Endothelial cell (in vitro differentiated cells): Measurements from ENCODE around the gene SNPH. TPM values are rescaled to one million over a fixed set of nuclear protein-coding genes. Genes with fewer than 3 reads are reported as not detected.

Source experiments
- DNase-seq: peaks from one replicate; pipeline ENCODE4 v3.0.0; 2021; ENCODE audit warnings: low spot score
- H3K27ac Mint-ChIP-seq: one replicate; pipeline ENCODE4 v1.8.0; 2021; ENCODE audit warnings: mixed read lengths, inconsistent platforms; ENCODE audit not compliant: unreplicated experiment
- H3K27me3 Mint-ChIP-seq: one replicate; pipeline ENCODE4 v1.8.0; 2021; ENCODE audit warnings: mild to moderate bottlenecking, moderate library complexity, mixed read lengths, inconsistent platforms; ENCODE audit not compliant: unreplicated experiment
- H3K36me3 Mint-ChIP-seq: one replicate; pipeline ENCODE4 v1.8.0; 2021; ENCODE audit warnings: mild to moderate bottlenecking, low read depth, mixed read lengths, inconsistent platforms; ENCODE audit not compliant: unreplicated experiment
- H3K4me1 Mint-ChIP-seq: one replicate; pipeline ENCODE4 v1.8.0; 2021; ENCODE audit warnings: mild to moderate bottlenecking, mixed read lengths, inconsistent platforms; ENCODE audit not compliant: unreplicated experiment
- H3K4me3 Mint-ChIP-seq: one replicate; pipeline ENCODE4 v1.8.0; 2021; ENCODE audit warnings: mild to moderate bottlenecking, mixed read lengths, inconsistent platforms; ENCODE audit not compliant: unreplicated experiment
- H3K9me3 Mint-ChIP-seq: one replicate; pipeline ENCODE4 v1.8.0; 2021; ENCODE audit warnings: mixed read lengths, inconsistent platforms; ENCODE audit not compliant: unreplicated experiment
- CTCF ChIP-seq: fragments of 200-600 bp; sonication (generic); IDR thresholded peaks from one replicate; pipeline ENCODE4 v1.5.0; 2021; ENCODE audit warnings: antibody characterized with exemption; ENCODE audit not compliant: unreplicated experiment
- total RNA-seq: library from RNA; stranded (reverse); fragmentation: NEBNext Ultra II Directional; extraction: Animal tissue kit (Norgen Biotek cat#: 25700); gene quantifications from one replicate; pipeline ENCODE4 v1.2.1, GENCODE V29; 2021; ENCODE audit not compliant: unreplicated experiment

The SNPH gene
- total RNA-seq, 1 donor from 2014 or later, result 8.4 TPM

DNA sequence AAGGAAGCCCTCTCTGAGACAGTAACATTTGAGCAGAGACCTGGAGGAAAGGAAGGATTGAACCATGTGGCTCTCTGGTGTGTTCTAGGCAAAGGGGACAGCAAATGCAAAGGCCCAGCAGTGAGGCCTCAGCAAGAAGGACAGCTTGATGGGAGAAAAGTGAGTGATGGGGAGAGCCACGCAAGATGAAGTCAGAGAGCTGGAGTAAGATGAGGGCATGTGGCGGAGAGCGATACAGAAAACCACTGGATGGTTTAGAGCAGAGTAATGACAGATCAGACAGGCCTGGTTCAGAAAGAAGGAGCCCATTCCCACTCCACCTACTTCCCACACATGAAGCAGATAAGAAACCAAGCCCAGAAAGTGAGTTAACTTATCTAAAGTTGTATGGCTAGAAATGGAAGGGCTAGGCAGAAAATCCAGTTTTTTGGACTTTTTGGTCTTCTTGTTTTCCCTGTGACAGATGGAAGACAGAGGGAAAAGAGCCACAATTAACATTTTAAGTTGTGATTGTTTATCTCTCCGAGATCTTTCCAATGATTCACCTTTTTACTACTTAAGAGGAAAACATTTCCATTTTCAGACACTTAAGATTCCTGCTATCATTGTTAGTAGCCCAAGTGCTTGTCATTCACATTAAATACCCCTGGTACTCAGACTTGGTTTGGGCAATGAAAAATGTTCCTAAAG, 723 bp upstream of the SNPH start:
- no peak for DNase-seq
- H3K27ac Mint-ChIP-seq, result no peak overlapping the region
- H3K27me3 Mint-ChIP-seq, result peaks cover 4% of the 10 kb centered on the region
- peak overlapping the region; percentile 86 for H3K4me3 Mint-ChIP-seq
- no peaks in the 10 kb centered on the region for H3K9me3 Mint-ChIP-seq
- no peak for TF ChIP-seq CTCF
- peaks cover 3% of the 10 kb centered on the region for H3K36me3 Mint-ChIP-seq
- peaks cover 27% of the 10 kb centered on the region for H3K4me1 Mint-ChIP-seq

DNA sequence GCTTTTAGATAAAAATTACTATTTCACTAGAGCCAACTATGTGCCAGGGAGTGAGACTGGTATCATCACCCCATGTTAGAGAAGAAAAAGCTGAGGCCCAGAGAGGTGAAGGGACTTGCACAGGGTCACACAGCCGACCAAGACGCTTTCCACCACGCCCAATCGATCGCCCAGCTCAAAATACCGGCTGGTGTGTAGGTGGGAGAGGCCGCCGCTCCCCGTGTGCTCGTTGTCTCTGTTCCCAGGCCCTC, 253 bp upstream of the SNPH start:
- no peak for TF ChIP-seq CTCF
- no peak for DNase-seq
- Mint-ChIP-seq H3K4me3 (peak overlapping the region; percentile 86), H3K27ac (no peak overlapping the region), H3K36me3 (peaks cover 3% of the 10 kb centered on the region), H3K9me3 (no peaks in the 10 kb centered on the region), H3K4me1 (peaks cover 27% of the 10 kb centered on the region), H3K27me3 (peaks cover 4% of the 10 kb centered on the region)

GRCh38 chr20:1267161-1267560, 1.1 kb downstream of the SNPH start:
- no peak for TF ChIP-seq CTCF
- Mint-ChIP-seq H3K36me3 (peaks cover 3% of the 10 kb centered on the region), H3K4me3 (peak overlapping the region; percentile 86), H3K4me1 (peaks cover 27% of the 10 kb centered on the region), H3K27me3 (peaks cover 4% of the 10 kb centered on the region), H3K9me3 (no peaks in the 10 kb centered on the region), H3K27ac (no peak overlapping the region)
- no peak for DNase-seq

DNA sequence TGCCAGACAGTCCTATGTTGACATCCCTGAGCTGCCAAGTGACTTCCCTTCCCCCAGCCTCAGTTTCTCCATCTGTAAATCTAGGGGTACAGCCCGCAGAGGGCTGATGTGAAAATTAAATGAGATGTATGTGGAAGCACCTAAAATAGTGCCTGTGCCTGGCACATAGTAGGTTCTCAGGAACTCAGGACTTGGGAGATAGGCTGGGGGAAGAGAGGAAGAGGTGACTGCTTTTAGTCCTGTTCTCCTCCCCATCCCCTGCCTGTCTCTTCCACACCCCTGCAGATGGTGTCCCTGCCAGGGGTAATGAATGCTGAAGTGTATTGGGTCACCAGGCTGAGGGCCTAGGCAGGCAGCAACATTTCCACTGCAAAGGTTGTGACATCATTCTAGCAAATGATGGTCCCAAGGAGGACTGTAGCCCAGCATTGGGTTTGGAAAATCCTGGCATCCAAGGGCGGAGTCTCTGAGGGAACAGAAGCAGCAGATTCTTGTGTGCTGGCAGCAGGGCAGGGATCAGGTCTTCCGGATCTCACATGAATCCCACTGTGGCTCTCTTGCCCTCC, 1.8 kb downstream of the SNPH start:
- Mint-ChIP-seq H3K4me3 (peak overlapping the region; percentile 86), H3K4me1 (peaks cover 27% of the 10 kb centered on the region), H3K9me3 (no peaks in the 10 kb centered on the region), H3K27ac (no peak overlapping the region), H3K27me3 (peaks cover 4% of the 10 kb centered on the region), H3K36me3 (peaks cover 3% of the 10 kb centered on the region)
- no peak for TF ChIP-seq CTCF
- no peak for DNase-seq

GRCh38 chr20:1269235-1269634, 3.1 kb downstream of the SNPH start:
- H3K27ac Mint-ChIP-seq, result no peak overlapping the region
- peaks cover 21% of the 10 kb centered on the region for H3K4me1 Mint-ChIP-seq
- no peak for TF ChIP-seq CTCF
- peaks cover 4% of the 10 kb centered on the region for H3K27me3 Mint-ChIP-seq
- no peak overlapping the region for H3K4me3 Mint-ChIP-seq
- no peak for DNase-seq
- H3K36me3 Mint-ChIP-seq, result peaks cover 3% of the 10 kb centered on the region
- no peaks in the 10 kb centered on the region for H3K9me3 Mint-ChIP-seq
